Measurements from ENCODE around the gene TMEM270. TPM values are rescaled to one million over a fixed set of nuclear protein-coding genes. Genes with fewer than 3 reads are reported as not detected.

Gene TMEM270
- total and polyA plus RNA-seq, 2 of the 8 experiments (the other 6 are each of a cell fraction or from before 2014, with no cell fraction given) = 0.26 TPM; not detected in 1

DNA sequence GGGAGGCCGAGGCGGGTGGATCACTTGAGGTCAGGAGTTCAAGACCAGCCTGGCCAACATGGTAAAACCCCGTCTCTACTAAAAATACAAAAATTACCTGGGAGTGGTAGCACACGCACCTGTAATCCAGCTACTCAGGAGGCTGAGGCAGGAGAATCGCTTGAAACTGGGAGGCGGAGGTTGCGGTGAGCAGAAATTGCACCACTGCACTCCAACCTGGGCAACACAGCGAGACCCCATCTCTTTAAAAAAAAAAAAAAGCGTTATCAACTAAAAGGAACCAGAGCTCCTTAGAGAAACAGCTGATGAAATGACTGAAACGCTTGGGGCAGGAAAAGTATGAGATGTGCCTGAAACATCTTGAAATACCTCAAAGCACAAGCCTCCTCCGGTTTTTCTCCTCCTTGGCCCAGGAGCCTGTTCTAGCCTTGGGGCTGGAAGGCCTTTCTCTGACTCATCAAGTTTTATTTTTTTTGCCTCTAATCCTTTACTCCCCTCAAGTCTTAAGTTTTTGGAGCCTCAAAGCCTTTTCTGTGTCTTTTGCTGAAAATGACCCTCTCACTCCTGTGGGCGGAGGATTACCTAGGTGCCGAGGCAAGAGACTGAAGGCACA lies 16.0 kb upstream of the TMEM270 start (continued):
- TF ChIP-seq, protein P1, sequence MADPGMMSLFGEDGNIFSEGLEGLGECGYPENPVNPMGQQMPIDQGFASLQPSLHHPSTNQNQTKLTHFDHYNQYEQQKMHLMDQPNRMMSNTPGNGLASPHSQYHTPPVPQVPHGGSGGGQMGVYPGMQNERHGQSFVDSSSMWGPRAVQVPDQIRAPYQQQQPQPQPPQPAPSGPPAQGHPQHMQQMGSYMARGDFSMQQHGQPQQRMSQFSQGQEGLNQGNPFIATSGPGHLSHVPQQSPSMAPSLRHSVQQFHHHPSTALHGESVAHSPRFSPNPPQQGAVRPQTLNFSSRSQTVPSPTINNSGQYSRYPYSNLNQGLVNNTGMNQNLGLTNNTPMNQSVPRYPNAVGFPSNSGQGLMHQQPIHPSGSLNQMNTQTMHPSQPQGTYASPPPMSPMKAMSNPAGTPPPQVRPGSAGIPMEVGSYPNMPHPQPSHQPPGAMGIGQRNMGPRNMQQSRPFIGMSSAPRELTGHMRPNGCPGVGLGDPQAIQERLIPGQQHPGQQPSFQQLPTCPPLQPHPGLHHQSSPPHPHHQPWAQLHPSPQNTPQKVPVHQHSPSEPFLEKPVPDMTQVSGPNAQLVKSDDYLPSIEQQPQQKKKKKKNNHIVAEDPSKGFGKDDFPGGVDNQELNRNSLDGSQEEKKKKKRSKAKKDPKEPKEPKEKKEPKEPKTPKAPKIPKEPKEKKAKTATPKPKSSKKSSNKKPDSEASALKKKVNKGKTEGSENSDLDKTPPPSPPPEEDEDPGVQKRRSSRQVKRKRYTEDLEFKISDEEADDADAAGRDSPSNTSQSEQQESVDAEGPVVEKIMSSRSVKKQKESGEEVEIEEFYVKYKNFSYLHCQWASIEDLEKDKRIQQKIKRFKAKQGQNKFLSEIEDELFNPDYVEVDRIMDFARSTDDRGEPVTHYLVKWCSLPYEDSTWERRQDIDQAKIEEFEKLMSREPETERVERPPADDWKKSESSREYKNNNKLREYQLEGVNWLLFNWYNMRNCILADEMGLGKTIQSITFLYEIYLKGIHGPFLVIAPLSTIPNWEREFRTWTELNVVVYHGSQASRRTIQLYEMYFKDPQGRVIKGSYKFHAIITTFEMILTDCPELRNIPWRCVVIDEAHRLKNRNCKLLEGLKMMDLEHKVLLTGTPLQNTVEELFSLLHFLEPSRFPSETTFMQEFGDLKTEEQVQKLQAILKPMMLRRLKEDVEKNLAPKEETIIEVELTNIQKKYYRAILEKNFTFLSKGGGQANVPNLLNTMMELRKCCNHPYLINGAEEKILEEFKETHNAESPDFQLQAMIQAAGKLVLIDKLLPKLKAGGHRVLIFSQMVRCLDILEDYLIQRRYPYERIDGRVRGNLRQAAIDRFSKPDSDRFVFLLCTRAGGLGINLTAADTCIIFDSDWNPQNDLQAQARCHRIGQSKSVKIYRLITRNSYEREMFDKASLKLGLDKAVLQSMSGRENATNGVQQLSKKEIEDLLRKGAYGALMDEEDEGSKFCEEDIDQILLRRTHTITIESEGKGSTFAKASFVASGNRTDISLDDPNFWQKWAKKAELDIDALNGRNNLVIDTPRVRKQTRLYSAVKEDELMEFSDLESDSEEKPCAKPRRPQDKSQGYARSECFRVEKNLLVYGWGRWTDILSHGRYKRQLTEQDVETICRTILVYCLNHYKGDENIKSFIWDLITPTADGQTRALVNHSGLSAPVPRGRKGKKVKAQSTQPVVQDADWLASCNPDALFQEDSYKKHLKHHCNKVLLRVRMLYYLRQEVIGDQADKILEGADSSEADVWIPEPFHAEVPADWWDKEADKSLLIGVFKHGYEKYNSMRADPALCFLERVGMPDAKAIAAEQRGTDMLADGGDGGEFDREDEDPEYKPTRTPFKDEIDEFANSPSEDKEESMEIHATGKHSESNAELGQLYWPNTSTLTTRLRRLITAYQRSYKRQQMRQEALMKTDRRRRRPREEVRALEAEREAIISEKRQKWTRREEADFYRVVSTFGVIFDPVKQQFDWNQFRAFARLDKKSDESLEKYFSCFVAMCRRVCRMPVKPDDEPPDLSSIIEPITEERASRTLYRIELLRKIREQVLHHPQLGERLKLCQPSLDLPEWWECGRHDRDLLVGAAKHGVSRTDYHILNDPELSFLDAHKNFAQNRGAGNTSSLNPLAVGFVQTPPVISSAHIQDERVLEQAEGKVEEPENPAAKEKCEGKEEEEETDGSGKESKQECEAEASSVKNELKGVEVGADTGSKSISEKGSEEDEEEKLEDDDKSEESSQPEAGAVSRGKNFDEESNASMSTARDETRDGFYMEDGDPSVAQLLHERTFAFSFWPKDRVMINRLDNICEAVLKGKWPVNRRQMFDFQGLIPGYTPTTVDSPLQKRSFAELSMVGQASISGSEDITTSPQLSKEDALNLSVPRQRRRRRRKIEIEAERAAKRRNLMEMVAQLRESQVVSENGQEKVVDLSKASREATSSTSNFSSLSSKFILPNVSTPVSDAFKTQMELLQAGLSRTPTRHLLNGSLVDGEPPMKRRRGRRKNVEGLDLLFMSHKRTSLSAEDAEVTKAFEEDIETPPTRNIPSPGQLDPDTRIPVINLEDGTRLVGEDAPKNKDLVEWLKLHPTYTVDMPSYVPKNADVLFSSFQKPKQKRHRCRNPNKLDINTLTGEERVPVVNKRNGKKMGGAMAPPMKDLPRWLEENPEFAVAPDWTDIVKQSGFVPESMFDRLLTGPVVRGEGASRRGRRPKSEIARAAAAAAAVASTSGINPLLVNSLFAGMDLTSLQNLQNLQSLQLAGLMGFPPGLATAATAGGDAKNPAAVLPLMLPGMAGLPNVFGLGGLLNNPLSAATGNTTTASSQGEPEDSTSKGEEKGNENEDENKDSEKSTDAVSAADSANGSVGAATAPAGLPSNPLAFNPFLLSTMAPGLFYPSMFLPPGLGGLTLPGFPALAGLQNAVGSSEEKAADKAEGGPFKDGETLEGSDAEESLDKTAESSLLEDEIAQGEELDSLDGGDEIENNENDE (IDR thresholded peaks at IDR 0.05; ENCODE audit: insufficient replicate concordance, low read length) = no peak
- TF ChIP-seq RNF2 (IDR thresholded peaks at IDR 0.05; ENCODE audit: borderline replicate concordance, low read depth, low read length, missing control alignments, poor library complexity, severe bottlenecking) = no peak
- no peak for TF ChIP-seq ZNF274 (IDR thresholded peaks at IDR 0.05; ENCODE audit: borderline replicate concordance, extremely low read depth, low read length)
- no peak for TF ChIP-seq CHD1 (IDR thresholded peaks at IDR 0.05; ENCODE audit: low read depth, low read length)
- TF ChIP-seq GTF2F1 (IDR thresholded peaks at IDR 0.05; ENCODE audit: borderline replicate concordance, low read depth, low read length) = no peak
- TF ChIP-seq EP300 (IDR thresholded peaks at IDR 0.05; ENCODE audit: borderline replicate concordance in 1 of 2, low read depth in 2 of 2, low read length in 2 of 2) = no peak
- TF ChIP-seq SUZ12 (IDR thresholded peaks at IDR 0.05; ENCODE audit: low read length) = no peak
- TF ChIP-seq POLR2AphosphoS5 (IDR thresholded peaks at IDR 0.05; ENCODE audit: low read depth, low read length) = no peak
- no peak for TF ChIP-seq RAD21 (IDR thresholded peaks at IDR 0.05 in 1 of 2, conservative IDR thresholded peaks at IDR 0.05 in 1 of 2; ENCODE audit: low read depth in 2 of 2, low read length in 2 of 2)
- TF ChIP-seq TEAD4 (IDR thresholded peaks at IDR 0.05; ENCODE audit: low read depth, low read length) = no peak
